Measurements from ENCODE around the gene ATP8A2. TPM values are rescaled to one million over a fixed set of nuclear protein-coding genes. Genes with fewer than 3 reads are reported as not detected.

The ATP8A2 gene
- total RNA-seq, 2 donors from 2014 or later, result 0.23 to 6.1 TPM

DNA sequence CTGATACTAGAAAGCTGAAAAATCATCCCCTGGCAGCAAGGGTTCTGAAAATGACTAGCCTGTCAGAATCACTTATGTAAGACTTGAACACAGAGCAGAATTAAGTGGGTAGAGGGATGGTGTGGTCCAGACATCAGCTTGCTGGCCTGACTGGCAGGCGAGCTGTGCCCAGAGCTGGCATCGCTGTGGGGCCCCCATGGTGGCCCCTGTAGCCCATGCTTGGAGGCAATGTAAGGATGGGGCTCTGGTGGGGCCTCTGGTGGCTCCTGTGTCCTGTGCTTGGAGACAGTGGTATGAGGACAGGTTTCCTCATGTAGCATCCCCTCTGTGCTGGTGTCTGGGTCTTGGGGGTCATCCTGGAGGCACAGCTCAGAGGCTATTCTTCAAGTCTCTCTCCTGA, 347.9 kb downstream of the ATP8A2 start:
- H3K27ac ChIP-seq, result no peak overlapping the region
- H3K4me3 ChIP-seq, result no peak overlapping the region
- no peaks in the 10 kb centered on the region for H3K9me3 ChIP-seq
- H3K4me1 ChIP-seq (replicated peaks), result no peaks in the 10 kb centered on the region
- TF ChIP-seq, protein P1, sequence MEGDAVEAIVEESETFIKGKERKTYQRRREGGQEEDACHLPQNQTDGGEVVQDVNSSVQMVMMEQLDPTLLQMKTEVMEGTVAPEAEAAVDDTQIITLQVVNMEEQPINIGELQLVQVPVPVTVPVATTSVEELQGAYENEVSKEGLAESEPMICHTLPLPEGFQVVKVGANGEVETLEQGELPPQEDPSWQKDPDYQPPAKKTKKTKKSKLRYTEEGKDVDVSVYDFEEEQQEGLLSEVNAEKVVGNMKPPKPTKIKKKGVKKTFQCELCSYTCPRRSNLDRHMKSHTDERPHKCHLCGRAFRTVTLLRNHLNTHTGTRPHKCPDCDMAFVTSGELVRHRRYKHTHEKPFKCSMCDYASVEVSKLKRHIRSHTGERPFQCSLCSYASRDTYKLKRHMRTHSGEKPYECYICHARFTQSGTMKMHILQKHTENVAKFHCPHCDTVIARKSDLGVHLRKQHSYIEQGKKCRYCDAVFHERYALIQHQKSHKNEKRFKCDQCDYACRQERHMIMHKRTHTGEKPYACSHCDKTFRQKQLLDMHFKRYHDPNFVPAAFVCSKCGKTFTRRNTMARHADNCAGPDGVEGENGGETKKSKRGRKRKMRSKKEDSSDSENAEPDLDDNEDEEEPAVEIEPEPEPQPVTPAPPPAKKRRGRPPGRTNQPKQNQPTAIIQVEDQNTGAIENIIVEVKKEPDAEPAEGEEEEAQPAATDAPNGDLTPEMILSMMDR (IDR thresholded peaks at IDR 0.05), result no peak
- no peak for TF ChIP-seq POLR2AphosphoS5 (IDR thresholded peaks at IDR 0.05)
- no peak for TF ChIP-seq POLR2A (IDR thresholded peaks at IDR 0.05)
- H3K27me3 ChIP-seq (replicated peaks; ENCODE audit: insufficient read depth), result no peaks in the 10 kb centered on the region
- intact Hi-C loops (cut with DNase I), result no loop called here
- no peaks in the 10 kb centered on the region for H3K36me3 ChIP-seq
- no peak for DNase-seq (ENCODE audit: low spot score)
- WGBS, result 100% methylated on average over 2 of the region's 2 CpGs

DNA sequence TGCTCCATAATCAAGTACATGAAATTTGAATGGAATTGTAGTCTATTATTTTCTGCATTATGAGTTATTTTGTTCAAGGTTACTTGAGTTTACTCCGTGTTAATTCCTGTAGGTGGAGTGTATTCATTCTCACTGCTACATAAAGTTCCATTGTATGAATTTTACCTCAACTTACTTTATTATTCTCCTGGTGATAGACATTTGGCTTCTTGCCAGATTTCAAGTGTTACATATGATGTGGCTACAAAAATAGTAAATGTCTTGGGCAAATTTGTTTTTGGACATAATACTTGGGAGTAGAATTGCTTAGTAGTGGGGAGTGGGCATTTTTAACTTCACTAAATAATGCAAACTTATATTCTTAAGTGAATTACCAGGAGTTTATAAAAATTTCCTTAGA, 351.1 kb downstream of the ATP8A2 start:
- Histone ChIP-seq H3K36me3 (no peaks in the 10 kb centered on the region), H3K4me3 (no peak overlapping the region), H3K27me3 (replicated peaks; ENCODE audit: insufficient read depth) (no peaks in the 10 kb centered on the region), H3K4me1 (replicated peaks) (no peaks in the 10 kb centered on the region), H3K27ac (no peak overlapping the region), H3K9me3 (no peaks in the 10 kb centered on the region)
- TF ChIP-seq POLR2AphosphoS5 (IDR thresholded peaks at IDR 0.05), result no peak
- TF ChIP-seq, protein P1 (IDR thresholded peaks at IDR 0.05), result no peak
- TF ChIP-seq POLR2A (IDR thresholded peaks at IDR 0.05), result no peak
- 73% methylated on average over 1 of the region's 1 CpG for WGBS
- intact Hi-C loops (cut with DNase I), result no loop called here
- no peak for DNase-seq (ENCODE audit: low spot score)

DNA sequence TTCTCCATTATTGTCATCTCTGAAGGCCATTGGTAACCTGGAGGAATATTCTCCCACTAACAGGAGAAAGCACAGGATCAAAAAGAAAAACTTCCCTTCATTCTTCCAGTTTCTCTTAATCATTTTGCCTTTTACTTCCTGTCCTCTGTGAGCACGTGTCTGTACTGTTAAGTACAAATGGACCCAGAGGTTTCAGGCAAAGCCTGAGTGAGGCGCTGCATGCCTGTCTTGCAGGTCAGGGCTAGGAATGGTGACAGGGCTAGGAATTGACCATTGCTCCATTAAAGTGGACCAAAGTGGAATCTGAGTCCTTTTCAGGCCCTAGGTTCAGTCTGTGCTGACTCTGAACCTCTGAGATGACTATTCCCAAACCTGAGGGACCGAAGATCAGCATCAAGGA, 353.3 kb downstream of the ATP8A2 start:
- no peaks in the 10 kb centered on the region for H3K36me3 ChIP-seq
- WGBS, result 92% methylated on average over 3 of the region's 3 CpGs
- no peaks in the 10 kb centered on the region for H3K9me3 ChIP-seq
- DNase-seq (ENCODE audit: low spot score), result no peak
- TF ChIP-seq POLR2A (IDR thresholded peaks at IDR 0.05), result no peak
- no peak for TF ChIP-seq POLR2AphosphoS5 (IDR thresholded peaks at IDR 0.05)
- TF ChIP-seq, protein P1 (IDR thresholded peaks at IDR 0.05), result no peak
- intact Hi-C loops (cut with DNase I), result no loop called here
- H3K27me3 ChIP-seq (replicated peaks; ENCODE audit: insufficient read depth), result no peaks in the 10 kb centered on the region
- H3K27ac ChIP-seq, result no peak overlapping the region
- no peak overlapping the region for H3K4me3 ChIP-seq
- H3K4me1 ChIP-seq (replicated peaks), result no peaks in the 10 kb centered on the region

DNA sequence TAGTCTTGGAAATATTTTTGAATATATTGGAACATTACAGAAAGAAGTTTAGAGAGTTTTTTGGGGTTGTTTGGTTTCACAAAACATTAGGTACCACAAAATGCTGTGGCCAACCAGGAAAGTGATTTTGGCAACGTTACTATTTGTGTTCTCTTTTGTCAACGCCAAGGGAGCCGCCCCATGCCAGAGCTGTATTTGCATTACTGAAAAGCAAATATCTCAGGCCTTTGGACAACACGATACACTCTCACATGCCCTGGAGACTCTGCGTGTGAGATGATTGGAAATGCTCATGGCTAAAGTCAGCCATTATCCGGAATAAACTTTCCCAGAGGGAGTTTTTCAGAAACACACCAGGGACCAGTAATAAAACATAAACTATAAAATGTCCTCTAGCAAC, 355.5 kb downstream of the ATP8A2 start:
- Histone ChIP-seq H3K4me1 (replicated peaks) (no peaks in the 10 kb centered on the region), H3K9me3 (no peaks in the 10 kb centered on the region), H3K27me3 (replicated peaks; ENCODE audit: insufficient read depth) (no peaks in the 10 kb centered on the region), H3K27ac (peak overlapping the region; percentile 54 to 69), H3K4me3 (no peak overlapping the region), H3K36me3 (no peaks in the 10 kb centered on the region)
- TF ChIP-seq, protein P1 (IDR thresholded peaks at IDR 0.05), result no peak
- TF ChIP-seq POLR2AphosphoS5 (IDR thresholded peaks at IDR 0.05), result peak; percentile 89
- intact Hi-C loops (cut with DNase I), result no loop called here
- 27% methylated on average over 6 of the region's 6 CpGs for WGBS
- peak; percentile 87 for DNase-seq (ENCODE audit: low spot score)

DNA sequence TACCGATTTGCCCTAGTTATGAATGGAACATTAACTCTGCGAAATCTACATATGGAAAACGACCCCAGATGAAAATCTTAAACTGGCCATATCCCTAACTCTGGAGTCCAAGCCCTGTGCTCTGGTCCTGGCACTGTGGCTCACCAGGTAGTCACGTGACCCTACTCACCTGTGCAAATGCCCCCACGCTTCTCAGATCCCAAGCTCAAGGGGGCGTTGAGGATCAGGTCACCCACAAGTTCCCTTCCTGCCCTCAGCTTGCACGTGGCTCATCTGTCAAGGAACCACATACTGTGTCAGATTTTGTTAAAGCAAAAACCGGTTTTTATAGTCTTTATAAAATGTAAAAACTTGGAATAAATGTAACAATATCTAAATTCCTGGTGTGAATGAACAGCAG, 356.0 kb downstream of the ATP8A2 start:
- Histone ChIP-seq H3K4me1 (replicated peaks) (no peaks in the 10 kb centered on the region), H3K36me3 (no peaks in the 10 kb centered on the region), H3K9me3 (no peaks in the 10 kb centered on the region), H3K27ac (peak overlapping the region; percentile 54 to 69), H3K4me3 (no peak overlapping the region), H3K27me3 (replicated peaks; ENCODE audit: insufficient read depth) (no peaks in the 10 kb centered on the region)
- WGBS, result 50% methylated on average over 8 of the region's 8 CpGs
- DNase-seq (ENCODE audit: low spot score), result no peak
- intact Hi-C loops (cut with DNase I), result no loop called here
- no peak for TF ChIP-seq POLR2AphosphoS5 (IDR thresholded peaks at IDR 0.05)
- TF ChIP-seq, protein P1 (IDR thresholded peaks at IDR 0.05), result no peak
- no peak for TF ChIP-seq POLR2A (IDR thresholded peaks at IDR 0.05)
